K562 (cell line): Measurements from ENCODE around the gene PSMA2. TPM values are rescaled to one million over a fixed set of nuclear protein-coding genes. Genes with fewer than 3 reads are reported as not detected.
A peak's percentile ranks its signal among the peaks of the same experiment; 100 is the strongest.

Experiments
- ARID1B ChIP-seq: fragments of 450-650 bp; IDR thresholded peaks from 2 replicates; pipeline ENCODE4 v1.6.1; 2016; ENCODE audit warnings: antibody characterized with exemption, mild to moderate bottlenecking, inconsistent platforms
- ARID3A ChIP-seq: IDR thresholded peaks from 2 replicates; pipeline ENCODE4 v1.6.1; 2012; ENCODE audit warnings: low read depth, low read length, improper control_type of control experiment, borderline replicate concordance
- CSDE1 ChIP-seq, 2 experiments: fragments of 450-650 bp; IDR thresholded peaks; 2 replicates each; pipeline ENCODE4 v1.6.1; 2016; ENCODE audit warnings: mild to moderate bottlenecking in 1 of 2
- CTCF ChIP-seq, 3 experiments: IDR thresholded peaks in 2 of 3; conservative IDR thresholded peaks in 1 of 3; 2 replicates each; pipeline ENCODE4 v1.5.1; 2011 to 2012; ENCODE audit warnings: low read length in 3 of 3, mild to moderate bottlenecking in 3 of 3, control low read depth in 2 of 3, improper control_type of control experiment in 1 of 3, inconsistent platforms in 1 of 3, low read depth in 1 of 3, mixed read lengths in 1 of 3, moderate library complexity in 1 of 3; ENCODE audit not compliant: insufficient read depth in 2 of 3
- FOSL1 ChIP-seq: fragments of 200-800 bp; sonication (Bioruptor generic); conservative IDR thresholded peaks from 2 replicates; pipeline ENCODE4 v1.6.1; 2016; ENCODE audit warnings: missing genetic modification characterization, missing compliant biosample characterization
- GATA2 ChIP-seq: sonication (generic); formaldehyde crosslinking; IDR thresholded peaks from 2 replicates; pipeline ENCODE4 v1.4.0; 2020; ENCODE audit warnings: mild to moderate bottlenecking, missing genetic modification reagents
- HNRNPK ChIP-seq: fragments of 200-400 bp; formaldehyde crosslinking; IDR thresholded peaks from one replicate; pipeline ENCODE4 v1.6.1; 2018; ENCODE audit warnings: mild to moderate bottlenecking, low read depth, low read length; ENCODE audit not compliant: poor library complexity, severe bottlenecking
- NR2C2 ChIP-seq, 2 experiments: fragments of 200-800 bp in 1 of 2; sonication (Bioruptor generic) in 1 of 2; sonication (generic) in 1 of 2; formaldehyde crosslinking in 1 of 2; IDR thresholded peaks; 2 replicates each; pipeline versions ENCODE4 v1.6.1 to v1.8.0; 2016 to 2022; ENCODE audit warnings: mild to moderate bottlenecking in 1 of 2, missing compliant biosample characterization in 1 of 2, missing genetic modification characterization in 1 of 2, missing genetic modification reagents in 1 of 2
- SETDB1 ChIP-seq: IDR thresholded peaks from one replicate; pipeline ENCODE4 v1.6.1; 2012; ENCODE audit warnings: low read length, control low read depth, inconsistent platforms
- SREBF1 ChIP-seq: fragments of 150-350 bp; IDR thresholded peaks from 2 replicates; pipeline ENCODE4 v1.6.1; 2014; ENCODE audit warnings: antibody characterized with exemption, low read depth, low read length, borderline replicate concordance
- TEAD2 ChIP-seq: fragments of 450-650 bp; IDR thresholded peaks from 2 replicates; pipeline ENCODE4 v1.6.1; 2016; ENCODE audit warnings: missing genetic modification characterization, control low read depth, missing compliant biosample characterization
- THAP7 ChIP-seq: fragments of 250-450 bp; sonication (Bioruptor Pico); IDR thresholded peaks from 2 replicates; pipeline ENCODE4 v1.5.0; 2021
- ZNF696 ChIP-seq: fragments of 250-450 bp; sonication (Bioruptor Pico); conservative IDR thresholded peaks from 2 replicates; pipeline ENCODE4 v1.4.0; 2020; ENCODE audit warnings: mild to moderate bottlenecking, moderate library complexity
- ZNF764 ChIP-seq: fragments of 250-450 bp; sonication (Bioruptor Pico); IDR thresholded peaks from 2 replicates; pipeline ENCODE4 v1.4.0; 2020; ENCODE audit warnings: low read depth, mild to moderate bottlenecking, moderate library complexity
- ZSCAN32 ChIP-seq: fragments of 450-650 bp; formaldehyde crosslinking; IDR thresholded peaks from 2 replicates; pipeline ENCODE4 v1.4.0; 2020; ENCODE audit warnings: mild to moderate bottlenecking, moderate library complexity
- polyA plus RNA-seq, 8 experiments: library from polyadenylated mRNA; depleted of rRNA in 4 of 8; stranded (reverse) in 5 of 8; unstranded in 3 of 8; fragments of >200 nt; fragmentation: Nextera tagmentation in 2 of 8; fragmentation: Illumina TruSeq in 1 of 8; extraction: Ambion mirVana in 2 of 8; extraction: Trizol in 1 of 8; gene quantifications; 2 replicates each; pipeline versions ENCODE4 v1.2.1 to v1.2.3, GENCODE V29; 2011 to 2014; ENCODE audit warnings: inconsistent platforms in 1 of 8, missing spikeins in 1 of 8
- total RNA-seq, 7 experiments: library from RNA; depleted of rRNA in 6 of 7; stranded (reverse); fragments of >200 nt in 6 of 7; fragmentation: Illumina TruSeq in 2 of 7; extraction: Trizol in 2 of 7; gene quantifications; 2 replicates each; pipeline versions ENCODE4 v1.2.1 to v1.2.3, GENCODE V29; 2011 to 2021; ENCODE audit warnings: low replicate concordance in 1 of 7
- TF ChIP-seq, protein P1 (sequence below): fragments of 450-650 bp; IDR thresholded peaks from 2 replicates; pipeline ENCODE4 v1.6.1; 2016; ENCODE audit warnings: low read depth

The PSMA2 gene
- total and polyA plus RNA-seq, 9 of the 15 experiments (the other 6 are each of a cell fraction or from before 2014, with no cell fraction given), result 91.7 to 1,070 (median 213) TPM

- TF ChIP-seq, protein P1, sequence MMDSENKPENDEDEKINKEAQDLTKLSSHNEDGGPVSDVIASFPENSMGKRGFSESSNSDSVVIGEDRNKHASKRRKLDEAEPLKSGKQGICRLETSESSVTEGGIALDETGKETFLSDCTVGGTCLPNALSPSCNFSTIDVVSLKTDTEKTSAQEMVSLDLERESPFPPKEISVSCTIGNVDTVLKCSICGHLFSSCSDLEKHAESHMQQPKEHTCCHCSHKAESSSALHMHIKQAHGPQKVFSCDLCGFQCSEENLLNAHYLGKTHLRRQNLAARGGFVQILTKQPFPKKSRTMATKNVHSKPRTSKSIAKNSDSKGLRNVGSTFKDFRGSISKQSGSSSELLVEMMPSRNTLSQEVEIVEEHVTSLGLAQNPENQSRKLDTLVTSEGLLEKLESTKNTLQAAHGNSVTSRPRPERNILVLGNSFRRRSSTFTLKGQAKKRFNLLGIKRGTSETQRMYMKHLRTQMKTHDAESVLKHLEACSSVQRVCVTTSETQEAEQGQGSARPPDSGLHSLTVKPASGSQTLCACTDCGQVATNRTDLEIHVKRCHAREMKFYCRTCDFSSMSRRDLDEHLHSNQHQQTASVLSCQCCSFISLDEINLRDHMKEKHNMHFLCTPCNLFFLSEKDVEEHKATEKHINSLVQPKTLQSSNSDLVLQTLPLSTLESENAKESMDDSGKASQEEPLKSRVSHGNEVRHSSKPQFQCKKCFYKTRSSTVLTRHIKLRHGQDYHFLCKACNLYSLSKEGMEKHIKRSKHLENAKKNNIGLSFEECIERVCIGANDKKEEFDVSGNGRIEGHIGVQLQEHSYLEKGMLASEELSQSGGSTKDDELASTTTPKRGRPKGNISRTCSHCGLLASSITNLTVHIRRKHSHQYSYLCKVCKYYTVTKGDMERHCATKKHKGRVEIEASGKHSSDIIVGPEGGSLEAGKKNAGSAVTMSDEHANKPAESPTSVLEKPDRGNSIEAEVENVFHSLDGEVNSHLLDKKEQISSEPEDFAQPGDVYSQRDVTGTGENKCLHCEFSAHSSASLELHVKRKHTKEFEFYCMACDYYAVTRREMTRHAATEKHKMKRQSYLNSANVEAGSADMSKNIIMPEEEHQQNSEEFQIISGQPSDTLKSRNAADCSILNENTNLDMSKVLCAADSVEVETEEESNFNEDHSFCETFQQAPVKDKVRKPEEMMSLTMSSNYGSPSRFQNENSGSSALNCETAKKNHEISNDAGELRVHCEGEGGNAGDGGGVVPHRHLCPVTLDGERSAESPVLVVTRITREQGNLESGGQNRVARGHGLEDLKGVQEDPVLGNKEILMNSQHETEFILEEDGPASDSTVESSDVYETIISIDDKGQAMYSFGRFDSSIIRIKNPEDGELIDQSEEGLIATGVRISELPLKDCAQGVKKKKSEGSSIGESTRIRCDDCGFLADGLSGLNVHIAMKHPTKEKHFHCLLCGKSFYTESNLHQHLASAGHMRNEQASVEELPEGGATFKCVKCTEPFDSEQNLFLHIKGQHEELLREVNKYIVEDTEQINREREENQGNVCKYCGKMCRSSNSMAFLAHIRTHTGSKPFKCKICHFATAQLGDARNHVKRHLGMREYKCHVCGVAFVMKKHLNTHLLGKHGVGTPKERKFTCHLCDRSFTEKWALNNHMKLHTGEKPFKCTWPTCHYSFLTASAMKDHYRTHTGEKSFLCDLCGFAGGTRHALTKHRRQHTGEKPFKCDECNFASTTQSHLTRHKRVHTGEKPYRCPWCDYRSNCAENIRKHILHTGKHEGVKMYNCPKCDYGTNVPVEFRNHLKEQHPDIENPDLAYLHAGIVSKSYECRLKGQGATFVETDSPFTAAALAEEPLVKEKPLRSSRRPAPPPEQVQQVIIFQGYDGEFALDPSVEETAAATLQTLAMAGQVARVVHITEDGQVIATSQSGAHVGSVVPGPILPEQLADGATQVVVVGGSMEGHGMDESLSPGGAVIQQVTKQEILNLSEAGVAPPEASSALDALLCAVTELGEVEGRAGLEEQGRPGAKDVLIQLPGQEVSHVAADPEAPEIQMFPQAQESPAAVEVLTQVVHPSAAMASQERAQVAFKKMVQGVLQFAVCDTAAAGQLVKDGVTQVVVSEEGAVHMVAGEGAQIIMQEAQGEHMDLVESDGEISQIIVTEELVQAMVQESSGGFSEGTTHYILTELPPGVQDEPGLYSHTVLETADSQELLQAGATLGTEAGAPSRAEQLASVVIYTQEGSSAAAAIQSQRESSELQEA, result no peak
- TF ChIP-seq FOSL1 (tag), result no peak
- no peak for TF ChIP-seq ARID1B
- no peak for TF ChIP-seq SREBF1
- TF ChIP-seq HNRNPK, result no peak
- no peak for TF ChIP-seq THAP7 (CRISPR knock-in tag)
- TF ChIP-seq TEAD2 (tag), result no peak
- TF ChIP-seq ZNF696 (CRISPR knock-in tag), result no peak
- TF ChIP-seq GATA2, result no peak
- TF ChIP-seq ZSCAN32 (CRISPR knock-in tag), result no peak
- TF ChIP-seq CSDE1 (IDR thresholded peaks at IDR 0.05), result 0 out of 4 replicates have a peak, but pooled peaks of 1 of the 2 experiments have one; percentile 25
- TF ChIP-seq ZNF764, result no peak
- no peak for TF ChIP-seq ARID3A
- TF ChIP-seq NR2C2 (CRISPR knock-in tag; IDR thresholded peaks at IDR 0.05), result no peak
- no peak for TF ChIP-seq NR2C2 (tag; IDR thresholded peaks at IDR 0.05)
- peak; percentile 19 to 56 (median 24); a peak in 3 of 6 replicates for TF ChIP-seq CTCF (IDR thresholded peaks at IDR 0.05 in 2 of 3, conservative IDR thresholded peaks at IDR 0.05 in 1 of 3; ENCODE audit: insufficient read depth in 2 of 3, low read depth in 1 of 3, low read length in 3 of 3)
- TF ChIP-seq SETDB1, result no peak
Measured at GRCh38 chr7:42886129-42886528, 45.8 kb downstream of the PSMA2 start (continued).
